Choroid plexus epithelial cell (primary cell): Measurements from ENCODE around the gene ARG2.
"Not testable (repeated sequence)": the region's sequence is repeated elsewhere in the genome, so short reads cannot be mapped to it uniquely, and the experiment has no call there.

Experiments used
- DNase-seq: peaks from one replicate; pipeline ENCODE4 v3.0.0-alpha.2; 2010; ENCODE audit warnings: low read depth
- H3K4me3 ChIP-seq: 2 replicates; pipeline ENCODE4 v1.5.1; 2011; ENCODE audit warnings: low read depth, mild to moderate bottlenecking, control low read depth, low read length, moderate library complexity
- CTCF ChIP-seq: conservative IDR thresholded peaks from 2 replicates; pipeline ENCODE4 v1.5.1; 2011; ENCODE audit warnings: low read depth, mild to moderate bottlenecking, control low read depth, inconsistent platforms, low read length, moderate library complexity

The ARG2 gene

GRCh38 chr14:67584978-67585377 is 34.7 kb upstream of the ARG2 start:
- H3K4me3 ChIP-seq: no peak overlapping the region
- no peak for DNase-seq
- TF ChIP-seq CTCF: no peak

- no peak overlapping the region for H3K4me3 ChIP-seq
- TF ChIP-seq CTCF: no peak
- DNase-seq: no peak
Observed at GRCh38 chr14:67586369-67586768, 33.4 kb upstream of the ARG2 start.

GRCh38 chr14:67589204-67589770 is 30.4 kb upstream of the ARG2 start:
- no peak for DNase-seq
- no peak overlapping the region for H3K4me3 ChIP-seq
- TF ChIP-seq CTCF: no peak

- H3K4me3 ChIP-seq: not testable (repeated sequence)
Observed at GRCh38 chr14:67593650-67594049, 26.1 kb upstream of the ARG2 start.

GRCh38 chr14:67595392-67595791 is 24.3 kb upstream of the ARG2 start:
- H3K4me3 ChIP-seq: no peak overlapping the region
- no peak for DNase-seq
- no peak for TF ChIP-seq CTCF

More at GRCh38 chr14:67593650-67594049, 26.1 kb upstream of the ARG2 start:
- DNase-seq: not testable (repeated sequence)

- DNase-seq: peak; percentile 89
- peak within 1 kb of the TSS; percentile 95 for H3K4me3 ChIP-seq
- peak; percentile 52 for TF ChIP-seq CTCF
Observed at GRCh38 chr14:67599698-67600561, 19.8 kb upstream of the ARG2 start, which contains the start of gene PIGH. Gene PIGH (minus strand): TSS chr14:67600268. CDS start chr14:67600203, 65 bp downstream.

- peak overlapping the region; percentile 95 for H3K4me3 ChIP-seq
- DNase-seq: not testable (repeated sequence)
Observed at GRCh38 chr14:67600562-67600974, 19.2 kb upstream of the ARG2 start.

GRCh38 chr14:67602076-67602475 is 17.6 kb upstream of the ARG2 start:
- DNase-seq: no peak
- no peak overlapping the region for H3K4me3 ChIP-seq
- TF ChIP-seq CTCF: no peak
